ENCODE results near the gene BPHL.
"Not testable (repeated sequence)": the region's sequence is repeated elsewhere in the genome, so short reads cannot be mapped to it uniquely, and the experiment has no call there.

Gene BPHL

GRCh38 chr6:3186974-3187382 lies 68.5 kb downstream of the BPHL start:
- DNase-seq: no peak

GRCh38 chr6:3188262-3188661 lies 69.8 kb downstream of the BPHL start:
- DNase-seq: no peak

GRCh38 chr6:3189192-3189591 lies 70.7 kb downstream of the BPHL start:
- DNase-seq: not testable (repeated sequence)

DNA sequence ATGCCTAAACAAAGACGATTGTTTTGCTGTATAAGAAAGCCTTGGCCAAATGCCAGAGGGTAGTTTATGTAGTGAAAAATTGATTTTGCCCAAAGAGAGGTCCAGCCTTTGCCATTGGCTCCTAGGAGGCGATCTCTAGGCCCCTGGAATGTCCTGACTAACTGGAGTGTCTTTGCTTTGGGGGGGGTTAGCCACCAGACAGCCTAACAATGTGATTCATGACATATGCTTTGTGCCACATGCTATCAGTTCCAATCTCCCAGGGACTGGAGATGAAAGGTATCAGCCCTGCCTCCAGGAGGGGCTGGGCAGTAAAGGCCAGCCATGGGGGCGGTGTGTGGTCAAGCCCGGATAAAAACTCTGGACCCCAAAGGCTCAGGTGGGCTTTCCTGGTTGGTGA lies 71.5 kb downstream of the BPHL start:
- no peak for DNase-seq

DNA sequence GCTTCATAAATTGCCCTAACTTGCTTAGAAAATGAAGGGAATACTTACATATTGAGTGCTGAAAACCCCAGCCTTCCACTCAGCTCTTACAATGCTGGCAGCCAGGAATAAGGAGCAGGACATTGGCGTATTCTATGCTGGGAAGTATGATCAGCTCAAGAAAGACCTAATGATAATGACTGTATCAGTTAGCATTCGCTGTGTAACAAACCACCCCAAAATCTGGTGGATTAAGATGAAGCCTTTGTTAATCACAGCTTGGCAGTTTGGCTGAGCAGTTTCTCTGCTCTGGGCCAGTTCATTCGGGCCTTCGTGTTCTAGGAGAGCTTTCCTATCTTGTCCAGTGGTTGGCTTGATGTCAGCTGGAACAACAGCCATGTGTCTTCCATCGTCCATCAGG lies 72.3 kb downstream of the BPHL start:
- DNase-seq: no peak

DNA sequence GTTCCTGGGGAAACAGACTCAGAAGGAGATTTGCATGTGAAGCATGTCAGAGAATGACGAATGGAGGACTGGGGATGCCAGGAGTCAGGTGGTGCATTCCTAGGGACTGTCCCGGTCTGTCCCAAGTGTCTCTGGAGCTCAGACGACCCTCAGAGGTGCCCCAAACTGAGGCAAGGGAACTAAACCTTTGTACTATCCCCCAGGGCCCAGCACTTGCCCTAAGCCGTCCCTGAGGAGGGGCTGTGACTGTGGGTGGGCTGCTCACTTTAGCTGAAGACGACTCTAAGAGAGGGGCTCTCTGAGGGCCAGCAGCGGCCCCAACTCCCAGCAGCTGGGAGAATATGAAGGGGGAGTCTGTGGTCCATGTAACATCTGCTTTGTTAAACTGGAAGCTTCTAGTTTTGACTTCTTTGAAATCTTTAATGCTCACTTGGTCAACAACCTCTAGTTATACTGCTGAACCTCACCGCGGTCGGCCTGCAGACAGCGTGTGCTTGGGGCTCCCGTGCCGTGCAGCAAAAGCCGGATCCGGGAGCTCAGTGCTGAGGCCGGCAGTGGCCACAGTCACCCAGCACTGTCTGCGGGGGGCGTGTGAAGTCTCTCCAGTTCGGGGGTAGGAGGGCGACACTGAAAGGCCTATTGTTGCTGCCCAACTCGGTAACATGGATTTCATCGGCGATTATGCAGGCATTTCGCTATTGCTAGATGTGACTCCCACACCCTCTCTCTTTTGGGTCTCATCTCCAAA lies 74.8 kb downstream of the BPHL start:
- no peak for DNase-seq

GRCh38 chr6:3194535-3195419 lies 76.3 kb downstream of the BPHL start:
- DNase-seq: no peak

DNA sequence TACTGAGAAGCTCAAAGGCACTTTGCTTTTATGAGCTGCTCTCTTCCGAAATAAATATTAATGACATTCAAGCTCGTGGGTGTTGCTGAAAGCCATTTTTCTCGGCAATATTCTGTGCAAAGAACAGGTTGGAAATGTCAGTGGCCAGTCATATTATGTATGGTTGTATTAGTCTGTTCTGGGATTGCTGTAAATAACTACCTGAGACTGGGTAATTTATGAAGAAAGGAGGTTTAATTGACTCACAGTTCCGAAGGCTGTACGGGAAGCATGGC lies 76.8 kb downstream of the BPHL start:
- no peak for DNase-seq

DNA sequence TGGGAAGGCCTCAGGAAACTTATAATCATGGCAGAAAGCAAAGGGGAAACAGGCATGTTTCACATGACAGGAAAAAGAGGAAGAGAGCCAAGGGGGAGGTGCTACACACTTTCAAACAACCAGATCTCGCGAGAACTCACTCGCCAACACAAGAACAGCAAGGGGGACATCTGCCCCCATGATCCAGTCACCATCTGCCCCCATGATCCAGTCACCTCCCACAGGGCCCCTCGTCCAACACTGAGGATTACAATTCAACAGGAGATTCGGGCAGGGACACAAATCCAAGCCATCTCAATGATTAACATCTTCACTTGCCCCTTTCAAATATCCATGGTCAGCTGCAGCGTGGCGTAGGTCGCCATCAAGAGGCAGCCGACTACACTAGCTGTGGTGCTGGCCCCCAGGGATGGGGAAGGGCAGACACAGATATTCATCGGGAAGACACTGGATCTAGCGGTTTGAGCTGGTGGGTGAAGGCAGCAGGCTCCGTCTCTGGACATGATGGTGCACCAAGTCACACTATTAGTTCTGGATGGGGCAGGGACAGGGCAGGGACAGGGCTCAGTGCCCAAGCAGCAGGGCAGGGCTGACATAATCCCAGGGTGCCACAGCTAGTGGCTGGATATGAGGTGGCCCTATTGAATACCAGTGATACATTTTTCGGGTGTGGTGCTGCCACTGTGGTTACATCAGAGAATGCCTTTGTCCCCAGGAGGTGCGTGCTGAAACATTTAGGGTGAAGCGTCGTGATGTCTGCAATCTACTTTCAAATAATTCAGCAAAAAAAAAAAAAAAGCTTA lies 77.4 kb downstream of the BPHL start:
- DNase-seq: no peak

GRCh38 chr6:3196770-3197169 lies 78.3 kb downstream of the BPHL start:
- DNase-seq: no peak

DNA sequence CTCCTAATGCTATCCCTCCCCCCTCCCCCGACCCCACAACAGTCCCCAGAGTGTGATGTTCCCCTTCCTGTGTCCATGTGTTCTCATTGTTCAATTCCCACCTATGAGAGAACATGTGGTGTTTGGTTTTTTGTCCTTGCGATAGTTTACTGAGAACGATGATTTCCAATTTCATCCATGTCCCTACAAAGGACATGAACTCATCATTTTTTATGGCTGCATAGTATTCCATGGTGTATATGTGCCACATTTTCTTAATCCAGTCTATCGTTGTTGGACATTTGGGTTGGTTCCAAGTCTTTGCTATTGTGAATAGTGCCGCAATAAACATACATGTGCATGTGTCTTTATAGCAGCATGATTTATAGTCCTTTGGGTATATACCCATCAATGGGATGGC lies 79.2 kb downstream of the BPHL start:
- DNase-seq: not testable (repeated sequence)

DNA sequence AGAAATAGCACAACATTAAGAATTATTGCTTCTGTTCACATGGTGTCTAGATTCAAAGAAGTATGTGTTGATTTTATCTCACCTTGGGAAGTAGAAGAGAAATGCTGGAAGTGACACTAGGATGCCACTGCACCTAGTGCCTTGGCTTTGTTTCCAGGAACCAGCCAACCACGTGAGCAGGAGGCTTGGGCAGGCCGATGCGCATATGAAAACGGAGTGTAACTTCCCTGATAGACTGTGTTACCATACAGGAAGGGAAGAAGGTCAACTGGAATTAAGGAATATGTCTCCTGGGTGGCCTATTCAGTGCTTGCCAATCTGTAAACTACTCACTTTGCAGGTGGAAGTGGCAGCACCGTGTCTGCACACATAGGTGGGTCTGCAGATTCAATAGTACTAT lies 80.9 kb downstream of the BPHL start:
- no peak for DNase-seq

GRCh38 chr6:3200682-3201081 lies 82.2 kb downstream of the BPHL start:
- no peak for DNase-seq

- no peak for DNase-seq
Observed at GRCh38 chr6:3201388-3201787, 82.9 kb downstream of the BPHL start.

All from CD4-positive, alpha-beta T cell treated with Interleukin-1 beta for 1 hour (primary cell).